Measurements from ENCODE around the gene SRSF12.
"Not testable (repeated sequence)": the region's sequence is repeated elsewhere in the genome, so short reads cannot be mapped to it uniquely, and the experiment has no call there.

The SRSF12 gene

GRCh38 chr6:89069536-89070163 is 48.2 kb downstream of the SRSF12 start:
- DNase-seq, result no peak

- DNase-seq, result no peak
These were observed 49.2 kb downstream of the SRSF12 start for GRCh38 chr6:89068695-89069094.

- DNase-seq, result no peak
These were observed 50.1 kb downstream of the SRSF12 start for GRCh38 chr6:89067796-89068195.

GRCh38 chr6:89066940-89067646 is 50.8 kb downstream of the SRSF12 start:
- DNase-seq, result no peak

- DNase-seq, result not testable (repeated sequence)
These were observed 51.8 kb downstream of the SRSF12 start for GRCh38 chr6:89066121-89066520.

- DNase-seq, result not testable (repeated sequence)
These were observed 52.9 kb downstream of the SRSF12 start for GRCh38 chr6:89064931-89065330.

GRCh38 chr6:89063881-89064280 is 54.0 kb downstream of the SRSF12 start:
- DNase-seq, result no peak

- DNase-seq, result no peak
These were observed 58.6 kb downstream of the SRSF12 start for GRCh38 chr6:89059227-89059626.

- no peak for DNase-seq
These were observed 59.2 kb downstream of the SRSF12 start for GRCh38 chr6:89058627-89059026.

- DNase-seq, result no peak
These were observed 60.1 kb downstream of the SRSF12 start for GRCh38 chr6:89057759-89058158.

GRCh38 chr6:89054208-89054607 is 63.7 kb downstream of the SRSF12 start:
- DNase-seq, result no peak

GRCh38 chr6:89051676-89052075 is 66.2 kb downstream of the SRSF12 start:
- no peak for DNase-seq

- no peak for DNase-seq
These were observed 67.2 kb downstream of the SRSF12 start for GRCh38 chr6:89050697-89051096.

- DNase-seq, result peak; percentile 15
These were observed 67.7 kb downstream of the SRSF12 start for GRCh38 chr6:89050155-89050554.

GRCh38 chr6:89048985-89049384 is 68.9 kb downstream of the SRSF12 start:
- DNase-seq, result peak; percentile 46

GRCh38 chr6:89048288-89048923 is 69.5 kb downstream of the SRSF12 start:
- DNase-seq, result no peak

GRCh38 chr6:89047473-89047872 is 70.4 kb downstream of the SRSF12 start:
- no peak for DNase-seq
